Nephron (organoid): ENCODE data around the gene CSH2.
"Not testable (repeated sequence)": the region's sequence is repeated elsewhere in the genome, so short reads cannot be mapped to it uniquely, and the experiment has no call there.

ENCODE experiments used
- H3K27ac Mint-ChIP-seq, 3 experiments: 2 replicates each; pipeline ENCODE4 v1.8.0; 2020; ENCODE audit warnings: mixed read lengths in 3 of 3, mild to moderate bottlenecking in 2 of 3, moderate library complexity in 1 of 3
- H3K27me3 Mint-ChIP-seq: 2 replicates; pipeline ENCODE4 v1.8.0; 2021; ENCODE audit warnings: low read depth, mild to moderate bottlenecking, moderate library complexity, mixed read lengths
- H3K36me3 Mint-ChIP-seq: 2 replicates; pipeline ENCODE4 v1.8.0; 2020; ENCODE audit warnings: low read depth, mixed read lengths
- H3K4me1 Mint-ChIP-seq: 2 replicates; pipeline ENCODE4 v1.8.0; 2020; ENCODE audit warnings: mixed read lengths
- H3K4me3 Mint-ChIP-seq, 3 experiments: 2 replicates each; pipeline ENCODE4 v1.8.0; 2020; ENCODE audit warnings: mild to moderate bottlenecking in 3 of 3, mixed read lengths in 3 of 3, moderate library complexity in 2 of 3
- H3K9me3 Mint-ChIP-seq: 2 replicates; pipeline ENCODE4 v1.8.0; 2020; ENCODE audit warnings: mixed read lengths
- CTCF ChIP-seq, 3 experiments: fragments of 200-600 bp; sonication (generic); IDR thresholded peaks; one replicate each; pipeline ENCODE4 v1.5.0; 2021; ENCODE audit warnings: antibody characterized with exemption in 3 of 3; ENCODE audit not compliant: unreplicated experiment in 3 of 3

CSH2 gene

GRCh38 chr17:63889026-63889848 is 15.8 kb upstream of the CSH2 start:
- not testable (repeated sequence) for H3K27me3 Mint-ChIP-seq, H3K36me3 Mint-ChIP-seq, H3K4me1 Mint-ChIP-seq, H3K27ac Mint-ChIP-seq, H3K4me3 Mint-ChIP-seq, H3K9me3 Mint-ChIP-seq
- peak; percentile 37 to 48 (median 46) for TF ChIP-seq CTCF (IDR thresholded peaks at IDR 0.05; ENCODE audit: unreplicated experiment in 3 of 3)

- H3K27ac Mint-ChIP-seq, H3K4me1 Mint-ChIP-seq, H3K36me3 Mint-ChIP-seq, H3K4me3 Mint-ChIP-seq, H3K9me3 Mint-ChIP-seq, H3K27me3 Mint-ChIP-seq: not testable (repeated sequence)
Observed at GRCh38 chr17:63885119-63885518, 11.6 kb upstream of the CSH2 start.

GRCh38 chr17:63882626-63883126 is 9.2 kb upstream of the CSH2 start:
- not testable (repeated sequence) for H3K4me1 Mint-ChIP-seq, H3K4me3 Mint-ChIP-seq, H3K27ac Mint-ChIP-seq, H3K36me3 Mint-ChIP-seq, H3K9me3 Mint-ChIP-seq
- H3K27me3 Mint-ChIP-seq = peaks cover 16% of the 10 kb centered on the region

- no peaks in the 10 kb centered on the region for H3K36me3 Mint-ChIP-seq
- no peaks in the 10 kb centered on the region for H3K4me1 Mint-ChIP-seq
- TF ChIP-seq CTCF (IDR thresholded peaks at IDR 0.05; ENCODE audit: unreplicated experiment in 3 of 3) = peak; percentile 42 to 51 (median 44)
- H3K27ac Mint-ChIP-seq = no peak within 1 kb of the TSS
- no peak within 1 kb of the TSS for H3K4me3 Mint-ChIP-seq
- peaks cover 20% of the 10 kb centered on the region for H3K27me3 Mint-ChIP-seq
- no peaks in the 10 kb centered on the region for H3K9me3 Mint-ChIP-seq
Observed at GRCh38 chr17:63881935-63882601, 8.6 kb upstream of the CSH2 start, which contains the start of gene GH2. Gene GH2, minus strand, starts transcription at chr17:63881944. Its CDS starts 143 bp downstream, at chr17:63881801.

- H3K36me3 Mint-ChIP-seq, H3K4me3 Mint-ChIP-seq, H3K4me1 Mint-ChIP-seq, H3K27ac Mint-ChIP-seq, H3K9me3 Mint-ChIP-seq: not testable (repeated sequence)
- peaks cover 20% of the 10 kb centered on the region for H3K27me3 Mint-ChIP-seq
Observed at GRCh38 chr17:63881337-63881736, 7.9 kb upstream of the CSH2 start.

GRCh38 chr17:63880706-63881105 is 7.2 kb upstream of the CSH2 start:
- no peak overlapping the region for H3K27ac Mint-ChIP-seq
- no peaks in the 10 kb centered on the region for H3K9me3 Mint-ChIP-seq
- H3K4me1 Mint-ChIP-seq = no peaks in the 10 kb centered on the region
- peaks cover 24% of the 10 kb centered on the region for H3K27me3 Mint-ChIP-seq
- H3K36me3 Mint-ChIP-seq = no peaks in the 10 kb centered on the region
- H3K4me3 Mint-ChIP-seq = no peak overlapping the region
- TF ChIP-seq CTCF (IDR thresholded peaks at IDR 0.05; ENCODE audit: unreplicated experiment in 3 of 3) = no peak

GRCh38 chr17:63878413-63878812 is 4.9 kb upstream of the CSH2 start:
- not testable (repeated sequence) for H3K4me1 Mint-ChIP-seq, H3K9me3 Mint-ChIP-seq, H3K4me3 Mint-ChIP-seq, H3K27ac Mint-ChIP-seq, H3K36me3 Mint-ChIP-seq
- peaks cover 16% of the 10 kb centered on the region for H3K27me3 Mint-ChIP-seq

- H3K27me3 Mint-ChIP-seq = peaks cover 16% of the 10 kb centered on the region
- not testable (repeated sequence) for H3K9me3 Mint-ChIP-seq, H3K36me3 Mint-ChIP-seq, H3K4me1 Mint-ChIP-seq, H3K4me3 Mint-ChIP-seq, H3K27ac Mint-ChIP-seq
Observed at GRCh38 chr17:63874693-63875092, 1.2 kb upstream of the CSH2 start.

GRCh38 chr17:63874061-63874626 is 667 bp upstream of the CSH2 start:
- peaks cover 16% of the 10 kb centered on the region for H3K27me3 Mint-ChIP-seq
- H3K4me3 Mint-ChIP-seq, H3K4me1 Mint-ChIP-seq, H3K36me3 Mint-ChIP-seq, H3K27ac Mint-ChIP-seq, H3K9me3 Mint-ChIP-seq: not testable (repeated sequence)

- H3K27ac Mint-ChIP-seq, H3K27me3 Mint-ChIP-seq, H3K4me1 Mint-ChIP-seq, H3K36me3 Mint-ChIP-seq, H3K4me3 Mint-ChIP-seq, H3K9me3 Mint-ChIP-seq: not testable (repeated sequence)
Observed at GRCh38 chr17:63871646-63872365, 1.7 kb downstream of the CSH2 start.

- H3K4me1 Mint-ChIP-seq, H3K9me3 Mint-ChIP-seq, H3K27ac Mint-ChIP-seq, H3K36me3 Mint-ChIP-seq, H3K27me3 Mint-ChIP-seq, H3K4me3 Mint-ChIP-seq: not testable (repeated sequence)
Observed at GRCh38 chr17:63870292-63870665, 3.2 kb downstream of the CSH2 start.
